Measurements from ENCODE around the gene DCST2. TPM values are rescaled to one million over a fixed set of nuclear protein-coding genes. Genes with fewer than 3 reads are reported as not detected.

The DCST2 gene
- total and polyA plus RNA-seq, 10 of the 15 experiments (the other 5 are each of a cell fraction or from before 2014, with no cell fraction given), result 0.33 to 0.41 (median 0.36) TPM; not detected in 7

- TF ChIP-seq CUX1 (IDR thresholded peaks at IDR 0.05; ENCODE audit: insufficient replicate concordance, low read depth, low read length) (no peak), KAT2A (conservative IDR thresholded peaks at IDR 0.05; ENCODE audit: control insufficient read depth, low read depth, low read length) (no peak), EP300 (IDR thresholded peaks at IDR 0.05; ENCODE audit: borderline replicate concordance in 1 of 2, control insufficient read depth in 1 of 2, low read depth in 2 of 2, low read length in 2 of 2) (no peak), TCF7 (IDR thresholded peaks at IDR 0.05; ENCODE audit: borderline replicate concordance) (no peak), BRCA1 (IDR thresholded peaks at IDR 0.05; ENCODE audit: low read depth, low read length) (no peak), ZBTB40 (IDR thresholded peaks at IDR 0.05; ENCODE audit: borderline replicate concordance) (no peak), MYC (IDR thresholded peaks at IDR 0.05; ENCODE audit: insufficient read depth, insufficient read length, insufficient replicate concordance, low read length, severe bottlenecking) (no peak), POLR2A (IDR thresholded peaks at IDR 0.05; ENCODE audit: low read depth, low read length) (no peak), MXI1 (IDR thresholded peaks at IDR 0.05; ENCODE audit: low read depth, low read length) (no peak), ZNF384 (IDR thresholded peaks at IDR 0.05; ENCODE audit: borderline replicate concordance, low read depth, low read length) (no peak), TAF1 (IDR thresholded peaks at IDR 0.05; ENCODE audit: borderline replicate concordance, low read depth, low read length) (no peak), E2F4 (IDR thresholded peaks at IDR 0.05; ENCODE audit: low read depth, low read length) (no peak), IRF4 (IDR thresholded peaks at IDR 0.05; ENCODE audit: low read depth, low read length) (peak; percentile 59; the same call in 1 of the 2 replicates), PBX3 (IDR thresholded peaks at IDR 0.05; ENCODE audit: insufficient replicate concordance, low read depth, low read length) (no peak), SMARCA5 (IDR thresholded peaks at IDR 0.05) (peak; percentile 37; the same call in 1 of the 2 replicates), FOS (IDR thresholded peaks at IDR 0.05; ENCODE audit: borderline replicate concordance, extremely low read depth, insufficient read length) (no peak), ZBED1 (IDR thresholded peaks at IDR 0.05; ENCODE audit: borderline replicate concordance) (no peak)
These were observed 28.0 kb upstream of the DCST2 start (continued) for GRCh38 chr1:155061381-155062150.
